Measurements from ENCODE around the gene C2CD3.

The C2CD3 gene

DNA sequence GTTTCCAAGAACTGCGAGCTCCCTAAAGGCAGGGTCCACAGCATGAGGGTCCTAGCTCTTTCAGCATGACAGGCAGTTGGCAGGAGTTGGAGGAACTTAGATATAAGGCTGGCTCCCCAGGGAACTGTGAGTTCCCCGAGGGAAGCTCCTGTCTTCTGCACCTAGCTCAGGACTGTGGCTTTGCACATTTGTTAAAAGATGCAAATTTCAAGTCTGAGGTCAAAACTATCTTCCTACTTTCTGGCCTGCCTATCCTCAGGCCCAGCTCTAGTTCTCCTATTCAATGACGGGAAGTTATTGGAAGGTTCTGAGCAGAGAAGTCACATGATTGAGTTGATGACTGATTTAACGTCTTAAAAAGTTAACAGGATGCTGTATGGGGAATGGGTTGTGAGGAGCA lies 150.3 kb downstream of the C2CD3 start:
- DNase-seq = no peak
- Histone ChIP-seq H3K36me3 (peaks cover 0 to 10% (median 0%) of the 10 kb centered on the region in 3 donors), H3K4me3 (no peak overlapping the region), H3K9me3 (no peaks in the 10 kb centered on the region), H3K4me1 (peaks cover 0 to 37% (median 25%) of the 10 kb centered on the region in 4 donors), H3K27ac (no peak overlapping the region), H3K27me3 (no peaks in the 10 kb centered on the region)
- intact Hi-C loops (cut with DNase I; ENCODE audit: low total_unique reads) = loop anchor here (10.0 kb wide), 1 partner anchor 56 kb away; no protein-coding TSS in a partner anchor
- TF ChIP-seq, protein P1, sequence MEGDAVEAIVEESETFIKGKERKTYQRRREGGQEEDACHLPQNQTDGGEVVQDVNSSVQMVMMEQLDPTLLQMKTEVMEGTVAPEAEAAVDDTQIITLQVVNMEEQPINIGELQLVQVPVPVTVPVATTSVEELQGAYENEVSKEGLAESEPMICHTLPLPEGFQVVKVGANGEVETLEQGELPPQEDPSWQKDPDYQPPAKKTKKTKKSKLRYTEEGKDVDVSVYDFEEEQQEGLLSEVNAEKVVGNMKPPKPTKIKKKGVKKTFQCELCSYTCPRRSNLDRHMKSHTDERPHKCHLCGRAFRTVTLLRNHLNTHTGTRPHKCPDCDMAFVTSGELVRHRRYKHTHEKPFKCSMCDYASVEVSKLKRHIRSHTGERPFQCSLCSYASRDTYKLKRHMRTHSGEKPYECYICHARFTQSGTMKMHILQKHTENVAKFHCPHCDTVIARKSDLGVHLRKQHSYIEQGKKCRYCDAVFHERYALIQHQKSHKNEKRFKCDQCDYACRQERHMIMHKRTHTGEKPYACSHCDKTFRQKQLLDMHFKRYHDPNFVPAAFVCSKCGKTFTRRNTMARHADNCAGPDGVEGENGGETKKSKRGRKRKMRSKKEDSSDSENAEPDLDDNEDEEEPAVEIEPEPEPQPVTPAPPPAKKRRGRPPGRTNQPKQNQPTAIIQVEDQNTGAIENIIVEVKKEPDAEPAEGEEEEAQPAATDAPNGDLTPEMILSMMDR (IDR thresholded peaks at IDR 0.05) = no peak

DNA sequence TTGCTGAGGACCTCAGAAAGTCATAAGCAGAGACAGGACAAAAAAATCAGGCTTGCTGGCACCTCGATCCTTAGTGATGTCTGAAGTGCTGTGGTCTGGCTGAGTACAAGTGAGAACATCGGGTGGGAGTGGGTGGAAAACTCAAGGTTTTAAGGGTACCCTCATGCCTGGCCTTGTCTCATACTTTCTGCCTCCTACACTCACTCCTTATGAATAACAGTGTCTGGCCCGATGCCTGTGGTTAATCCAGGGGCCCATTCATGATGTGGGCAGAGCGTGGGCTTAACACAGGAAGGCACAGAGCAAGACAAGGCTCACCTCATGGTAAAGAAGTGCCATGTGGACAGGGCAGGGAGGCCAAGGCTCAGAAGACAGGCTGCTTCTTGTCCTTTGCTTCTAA lies 150.9 kb downstream of the C2CD3 start:
- Histone ChIP-seq H3K9me3 (no peaks in the 10 kb centered on the region), H3K27ac (peak overlapping the region in 1 of 2 donors; percentile 81), H3K4me1 (peaks cover 0 to 34% (median 23%) of the 10 kb centered on the region in 4 donors), H3K27me3 (no peaks in the 10 kb centered on the region), H3K4me3 (no peak overlapping the region), H3K36me3 (peaks cover 0 to 10% (median 0%) of the 10 kb centered on the region in 3 donors)
- intact Hi-C loops (cut with DNase I; ENCODE audit: low total_unique reads) = loop anchor here (5.0 to 10.0 kb wide), 2 partner anchors 38 to 55 kb away; partner anchors contain the start of gene UCP2
- TF ChIP-seq, protein P1 (IDR thresholded peaks at IDR 0.05) = no peak
- no peak for DNase-seq

DNA sequence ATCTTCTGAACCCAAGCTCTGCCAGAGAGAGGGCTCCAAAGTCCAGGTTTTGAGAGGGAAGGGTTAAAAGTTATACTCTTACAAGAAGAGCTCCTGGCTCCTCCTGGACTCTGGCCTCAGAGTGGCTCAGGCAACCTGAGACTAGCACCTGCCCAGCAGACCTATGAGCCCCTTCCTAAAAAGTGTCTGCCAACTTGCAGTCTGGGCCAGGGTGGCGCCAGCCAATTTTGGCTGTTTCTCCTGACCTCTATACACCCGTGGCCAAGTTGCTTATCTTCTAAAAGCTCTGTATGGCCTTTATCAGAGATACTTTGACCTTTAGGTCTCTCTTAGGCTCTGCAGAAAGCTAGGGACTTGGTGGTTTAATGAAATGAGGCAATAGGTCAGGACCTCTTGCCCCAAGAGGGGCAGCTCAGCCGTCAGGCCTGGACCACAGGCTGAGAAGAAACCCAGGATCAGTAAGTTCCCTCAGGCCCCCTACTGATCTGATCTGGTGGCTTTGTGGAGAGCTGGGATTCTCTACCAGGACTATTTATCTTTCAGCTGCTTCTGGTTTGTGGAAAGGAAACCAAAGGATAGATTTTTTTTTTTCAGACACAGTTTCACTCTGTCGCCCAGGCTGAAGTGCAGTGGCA lies 151.6 kb downstream of the C2CD3 start:
- Histone ChIP-seq H3K9me3 (no peaks in the 10 kb centered on the region), H3K27ac (peak overlapping the region; percentile 75 to 81), H3K27me3 (no peaks in the 10 kb centered on the region), H3K4me3 (no peak overlapping the region), H3K4me1 (peaks cover 0 to 28% (median 20%) of the 10 kb centered on the region in 4 donors), H3K36me3 (peaks cover 0 to 12% (median 2%) of the 10 kb centered on the region in 3 donors)
- TF ChIP-seq, protein P1 (IDR thresholded peaks at IDR 0.05) = no peak
- no peak for DNase-seq
- intact Hi-C loops (cut with DNase I; ENCODE audit: low total_unique reads) = loop anchor here (5.0 kb wide), 1 partner anchor 37 kb away; the partner anchor contains the start of gene UCP2

DNA sequence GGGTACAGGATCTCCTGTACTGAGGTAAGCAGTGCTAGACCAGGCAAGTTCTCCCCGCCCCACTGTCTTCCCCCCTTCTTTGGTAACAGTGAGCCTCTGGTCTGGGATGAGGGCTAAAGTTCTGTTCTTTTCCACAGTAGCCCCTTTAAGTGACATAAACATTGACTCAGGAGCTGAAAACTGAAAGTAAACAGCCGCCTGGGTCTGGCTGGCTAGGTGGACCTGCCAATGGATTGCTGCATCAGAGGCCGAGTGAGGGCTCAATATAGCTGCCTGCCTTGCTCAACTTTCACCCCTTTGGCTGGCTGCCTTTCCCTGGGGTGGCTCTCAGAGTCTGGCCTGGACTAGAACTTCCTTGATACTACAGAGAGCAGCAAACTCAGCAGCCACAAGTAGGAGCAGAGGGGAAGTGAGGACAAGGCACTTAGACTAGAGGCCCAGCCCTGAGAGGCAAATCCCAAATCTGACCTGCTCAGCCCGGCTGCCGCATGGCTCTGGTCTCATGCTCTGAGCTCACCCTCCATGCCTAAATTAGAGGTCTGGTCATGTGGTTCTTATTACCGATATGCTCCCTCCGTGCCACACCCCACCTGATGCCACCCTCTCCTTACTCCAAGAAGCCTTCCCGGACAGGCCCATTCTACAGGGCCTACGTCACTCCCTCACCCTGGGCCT lies 152.3 kb downstream of the C2CD3 start:
- H3K4me1 ChIP-seq = peaks cover 0 to 24% (median 18%) of the 10 kb centered on the region in 4 donors
- TF ChIP-seq, protein P1 (IDR thresholded peaks at IDR 0.05) = no peak
- H3K27ac ChIP-seq = peak overlapping the region; percentile 75 to 81
- peak; percentile 96 to 97 for DNase-seq
- intact Hi-C loops (cut with DNase I; ENCODE audit: low total_unique reads) = loop anchor here (5.0 kb wide), 1 partner anchor 36 kb away; the partner anchor contains the start of gene UCP2
- no peaks in the 10 kb centered on the region for H3K9me3 ChIP-seq
- no peak overlapping the region for H3K4me3 ChIP-seq
- H3K27me3 ChIP-seq = no peaks in the 10 kb centered on the region
- H3K36me3 ChIP-seq = peaks cover 0 to 19% (median 8%) of the 10 kb centered on the region in 3 donors

DNA sequence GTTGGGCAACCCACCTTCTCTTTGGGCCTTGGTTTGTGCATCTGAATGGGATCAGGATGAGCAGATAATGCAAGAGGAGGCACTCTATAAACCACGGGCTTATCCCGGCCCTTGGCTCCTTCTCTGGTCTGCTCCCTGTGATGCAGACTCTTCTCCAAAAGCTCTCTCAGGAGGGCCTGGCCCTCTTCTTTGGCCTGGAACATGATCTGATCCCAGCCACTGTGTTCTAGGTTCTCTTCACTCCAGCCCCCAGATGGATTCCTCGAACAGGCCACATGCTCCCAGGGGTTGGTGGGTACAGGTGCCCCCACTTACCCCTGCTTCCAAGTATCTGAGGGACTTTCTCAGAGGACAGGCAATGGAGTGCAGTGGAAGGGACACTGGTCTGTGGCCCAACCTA lies 153.2 kb downstream of the C2CD3 start:
- Histone ChIP-seq H3K36me3 (peaks cover 5 to 27% (median 14%) of the 10 kb centered on the region in 3 donors), H3K9me3 (no peaks in the 10 kb centered on the region), H3K4me3 (no peak overlapping the region), H3K27ac (peak overlapping the region; percentile 75 to 81), H3K4me1 (peaks cover 0 to 24% (median 18%) of the 10 kb centered on the region in 4 donors), H3K27me3 (no peaks in the 10 kb centered on the region)
- TF ChIP-seq, protein P1 (IDR thresholded peaks at IDR 0.05) = no peak
- intact Hi-C loops (cut with DNase I; ENCODE audit: low total_unique reads) = loop anchor here (5.0 kb wide), 1 partner anchor 35 kb away; the partner anchor contains the start of gene UCP2
- DNase-seq = no peak
